HG02973 (cell line): Measurements from ENCODE around the gene POC1B.

Source experiments
- ATAC-seq: cut with Tn5 transposase; IDR thresholded peaks from one replicate; pipeline ENCODE4 v1.9.1; 2021; ENCODE audit warnings: moderate library complexity; ENCODE audit not compliant: unreplicated experiment

Gene POC1B

DNA sequence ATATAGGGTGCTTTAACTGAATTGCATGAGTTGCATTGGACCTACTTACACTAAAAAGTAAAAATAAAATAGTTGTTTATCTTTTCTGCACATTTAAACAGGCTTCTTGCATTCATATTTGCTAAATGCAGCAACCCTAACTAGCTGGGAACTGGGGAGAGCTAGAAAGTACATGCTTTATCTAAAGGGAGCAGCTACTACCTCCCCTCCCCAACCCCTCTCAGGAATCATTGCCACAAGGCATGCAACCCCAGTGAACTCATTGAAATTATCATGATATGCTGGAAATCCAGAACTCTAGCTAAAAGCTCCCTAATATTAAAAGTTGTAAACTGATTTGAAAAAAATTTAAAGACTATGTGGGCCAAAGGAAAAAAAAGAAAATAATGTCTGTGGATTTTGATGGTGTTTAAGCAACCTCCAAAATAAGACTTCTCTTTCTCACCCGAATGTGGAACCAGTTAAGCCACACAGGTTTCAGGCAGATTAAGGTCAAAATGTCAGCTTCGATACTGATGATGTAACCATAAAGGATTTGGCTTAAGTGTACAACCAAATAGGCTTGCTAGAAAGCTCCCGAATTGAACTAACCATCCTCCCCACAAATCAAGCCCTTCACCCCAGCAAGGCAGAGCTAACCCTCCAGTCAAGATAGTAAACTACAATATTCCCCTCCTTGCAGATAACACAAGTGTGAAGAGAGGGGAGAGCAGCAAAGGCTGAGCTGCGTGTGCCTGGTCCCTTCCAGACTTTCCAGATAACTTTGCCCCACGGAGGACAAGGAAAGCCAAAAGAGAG, 13.8 kb upstream of the POC1B start:
- no peak for ATAC-seq

- ATAC-seq: no peak
Measured at GRCh38 chr12:89538897-89539296, 13.1 kb upstream of the POC1B start.

GRCh38 chr12:89537389-89537788, 11.5 kb upstream of the POC1B start:
- ATAC-seq: no peak

GRCh38 chr12:89529738-89530137, 3.9 kb upstream of the POC1B start:
- ATAC-seq: no peak

GRCh38 chr12:89528434-89528833, 2.6 kb upstream of the POC1B start:
- ATAC-seq: no peak

GRCh38 chr12:89525305-89525823, 483 bp downstream of the POC1B start:
- peak; percentile 22 for ATAC-seq

DNA sequence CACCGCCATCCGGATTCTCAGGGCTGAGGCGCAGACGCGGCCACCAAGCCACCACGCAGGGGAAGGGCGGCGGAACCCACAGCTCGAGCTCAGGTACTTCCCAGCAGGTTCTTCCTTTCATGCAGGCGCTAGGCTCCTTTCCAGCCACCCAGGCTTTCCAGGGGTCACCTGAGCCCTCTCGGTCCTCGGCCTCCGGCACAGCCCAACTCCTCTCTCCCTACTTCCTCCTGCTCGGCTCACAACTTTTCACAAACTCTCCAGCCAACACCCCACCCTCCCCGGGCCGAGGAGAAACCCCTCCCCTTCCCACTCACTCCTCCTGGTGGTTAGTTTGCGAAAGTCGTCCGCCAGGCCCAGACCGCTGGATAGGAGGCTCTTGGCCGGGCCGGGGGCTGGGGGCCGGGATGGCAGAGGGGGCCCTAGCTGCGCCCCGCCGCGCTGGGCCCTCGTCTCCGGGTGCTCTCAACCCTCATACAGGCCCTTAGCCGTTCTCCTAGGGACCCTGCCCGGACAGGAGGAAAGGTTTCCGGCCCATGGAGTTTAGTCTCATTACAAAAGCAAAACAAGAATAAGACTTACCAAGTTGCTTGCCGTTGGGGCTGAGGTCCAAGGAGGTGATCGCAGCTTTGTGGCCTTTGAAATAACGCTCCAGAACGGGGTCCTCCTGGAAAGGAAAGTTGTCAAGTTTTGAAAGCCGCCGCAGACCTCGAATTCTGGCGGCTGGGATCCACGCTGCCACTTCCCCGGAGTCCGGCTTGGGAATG, 1.1 kb downstream of the POC1B start, which contains the start of gene GALNT4:
Gene GALNT4, minus strand, starts transcription at position 256 of the 764 bp plus-strand sequence. Its CDS starts 247 bp downstream, at position 9.
- peak; percentile 70 for ATAC-seq

- ATAC-seq: no peak
Measured at GRCh38 chr12:89523843-89524540, 1.9 kb downstream of the POC1B start.

GRCh38 chr12:89523393-89523792, 2.5 kb downstream of the POC1B start:
- ATAC-seq: no peak

DNA sequence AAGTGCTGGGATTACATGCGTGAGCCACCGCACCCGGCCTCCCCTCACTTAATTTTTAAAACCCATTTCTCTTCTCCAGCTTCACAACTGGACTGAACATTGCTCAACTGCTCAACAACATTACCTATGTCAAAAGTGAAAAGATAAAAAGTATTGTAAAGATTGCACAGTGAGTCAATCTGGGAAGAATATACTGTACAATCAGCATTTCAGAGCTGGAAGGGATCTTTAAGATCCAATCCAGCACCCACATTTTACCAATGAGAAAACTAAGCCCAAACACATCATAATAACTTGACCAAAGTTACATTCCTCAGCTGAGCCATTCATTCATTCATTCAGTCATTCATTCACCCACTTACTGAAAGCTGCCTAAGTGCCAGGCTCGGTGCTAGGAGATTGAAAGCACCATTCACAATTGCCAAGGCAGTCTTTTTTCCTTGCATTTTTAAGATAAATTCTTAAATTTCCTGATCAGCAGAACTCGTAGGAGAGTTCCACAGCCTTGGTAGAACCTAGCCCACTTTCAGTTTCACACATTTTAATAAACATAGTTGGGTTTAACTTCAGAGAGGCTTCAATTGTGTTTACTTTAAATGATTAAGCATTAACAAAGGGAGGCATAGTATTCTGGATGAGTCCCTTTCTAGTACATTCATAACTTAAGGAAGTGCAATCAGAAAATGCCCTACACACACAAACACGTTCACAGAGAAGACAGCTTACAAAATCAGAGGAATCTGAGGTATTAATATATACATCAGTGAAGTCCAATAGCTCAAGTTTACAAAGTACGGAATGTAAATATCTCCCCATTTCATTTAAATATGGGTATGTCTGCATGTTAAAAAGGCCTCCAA, 4.3 kb downstream of the POC1B start:
- ATAC-seq: no peak

DNA sequence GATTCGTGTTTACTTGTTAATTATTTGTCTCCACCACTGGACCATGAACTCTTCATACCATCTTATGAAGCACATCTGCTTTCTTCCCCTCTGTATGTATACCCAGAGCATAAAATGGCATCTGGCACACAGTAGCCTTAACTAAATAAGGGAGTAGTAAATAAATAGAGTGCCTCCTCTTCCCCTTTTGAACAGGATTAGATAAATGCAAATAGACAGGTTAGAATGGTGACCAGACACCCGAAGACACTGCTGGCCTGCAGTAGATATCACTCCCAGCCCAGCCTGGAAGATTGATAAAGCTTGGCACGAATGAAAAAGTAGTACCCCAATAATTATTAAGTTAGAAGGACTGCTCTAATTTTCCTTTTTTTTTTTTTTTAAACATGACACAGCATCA, 8.1 kb downstream of the POC1B start:
- ATAC-seq: no peak

DNA sequence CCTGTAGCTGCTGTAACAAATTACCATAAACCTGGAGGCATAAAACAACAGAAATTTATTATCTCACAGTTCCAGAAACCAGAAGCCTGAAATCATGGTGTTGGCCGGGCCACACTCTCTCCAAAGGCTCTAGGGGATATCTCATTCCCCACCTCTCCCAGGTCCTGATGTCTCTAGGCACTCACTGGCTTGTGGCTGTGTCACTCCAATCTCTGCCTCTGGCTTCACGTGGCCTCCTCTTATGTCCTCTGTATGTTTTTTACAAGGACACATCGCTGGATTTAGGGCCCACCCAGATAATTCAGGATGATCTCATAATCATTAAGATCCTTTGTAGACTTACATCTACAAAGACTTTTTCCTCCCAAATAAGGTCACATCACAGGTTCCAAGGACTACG, 9.2 kb downstream of the POC1B start:
- ATAC-seq: no peak

- ATAC-seq: peak; percentile 85
Measured at GRCh38 chr12:89514751-89515150, 11.1 kb downstream of the POC1B start.

- no peak for ATAC-seq
Measured at GRCh38 chr12:89513544-89513943, 12.3 kb downstream of the POC1B start.

GRCh38 chr12:89507015-89507824, 18.6 kb downstream of the POC1B start:
- ATAC-seq: no peak

DNA sequence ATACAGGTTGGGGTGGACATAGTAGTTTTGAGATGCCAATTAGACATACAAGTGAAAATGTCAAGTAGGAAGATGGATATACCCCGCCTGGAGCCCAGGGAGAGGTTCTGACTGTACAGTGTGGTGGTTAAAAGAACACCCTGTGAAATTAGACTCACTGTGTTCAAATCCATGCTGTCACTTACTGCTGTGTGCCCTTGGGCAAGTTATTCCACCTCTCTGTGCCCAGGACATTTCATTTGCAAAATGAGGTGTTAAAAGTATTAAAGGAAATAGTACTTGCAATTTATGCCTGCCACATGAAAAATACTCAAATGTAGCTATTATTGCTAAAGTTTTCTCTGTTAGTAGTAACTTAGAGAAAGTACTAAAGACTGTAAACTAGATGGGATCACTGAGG, 19.8 kb downstream of the POC1B start:
- no peak for ATAC-seq

DNA sequence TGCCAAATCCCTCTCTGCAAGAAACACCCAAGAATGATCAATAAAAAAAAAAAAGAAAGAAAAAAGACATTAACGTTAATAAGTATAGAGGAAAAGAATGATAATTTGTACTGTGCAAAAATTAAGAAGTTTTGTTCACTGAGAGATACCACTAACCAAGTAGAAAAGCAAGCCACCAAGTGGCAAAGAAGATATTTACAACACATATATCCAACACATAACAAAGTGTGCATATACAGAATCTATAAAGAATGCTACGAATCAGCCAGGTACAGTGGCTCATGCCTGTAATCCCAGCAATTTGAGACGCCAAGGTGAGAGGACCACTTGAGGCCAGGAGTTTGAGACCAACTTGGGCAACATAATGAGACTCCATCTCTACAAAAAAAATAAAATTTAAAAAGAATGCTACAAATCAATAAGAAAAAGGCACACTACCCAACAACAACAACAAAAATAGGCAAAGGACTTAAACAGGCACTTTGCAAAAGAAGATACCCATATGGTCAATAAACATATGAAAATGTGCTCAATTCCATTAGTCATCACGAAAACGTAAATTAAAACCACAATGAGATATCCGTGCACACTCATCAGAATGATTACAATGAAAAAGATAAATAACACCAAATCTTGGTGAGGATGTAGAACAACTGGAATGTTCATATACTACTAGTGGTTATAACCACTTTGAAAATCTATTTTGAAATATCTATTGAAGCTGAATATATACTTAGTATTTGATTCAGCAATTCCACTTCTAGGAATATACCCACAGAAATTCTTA, 21.1 kb downstream of the POC1B start:
- no peak for ATAC-seq

GRCh38 chr12:89501793-89502192, 24.1 kb downstream of the POC1B start:
- no peak for ATAC-seq

GRCh38 chr12:89499857-89500256, 26.0 kb downstream of the POC1B start:
- ATAC-seq: no peak
